ENCODE results near the gene OMP. TPM values are rescaled to one million over a fixed set of nuclear protein-coding genes. Genes with fewer than 3 reads are reported as not detected.
"Not testable (repeated sequence)": the region's sequence is repeated elsewhere in the genome, so short reads cannot be mapped to it uniquely, and the experiment has no call there.

OMP gene
- total RNA-seq, 6 donors from 2014 or later, result 0.77 to 5.2 TPM; not detected in 4

DNA sequence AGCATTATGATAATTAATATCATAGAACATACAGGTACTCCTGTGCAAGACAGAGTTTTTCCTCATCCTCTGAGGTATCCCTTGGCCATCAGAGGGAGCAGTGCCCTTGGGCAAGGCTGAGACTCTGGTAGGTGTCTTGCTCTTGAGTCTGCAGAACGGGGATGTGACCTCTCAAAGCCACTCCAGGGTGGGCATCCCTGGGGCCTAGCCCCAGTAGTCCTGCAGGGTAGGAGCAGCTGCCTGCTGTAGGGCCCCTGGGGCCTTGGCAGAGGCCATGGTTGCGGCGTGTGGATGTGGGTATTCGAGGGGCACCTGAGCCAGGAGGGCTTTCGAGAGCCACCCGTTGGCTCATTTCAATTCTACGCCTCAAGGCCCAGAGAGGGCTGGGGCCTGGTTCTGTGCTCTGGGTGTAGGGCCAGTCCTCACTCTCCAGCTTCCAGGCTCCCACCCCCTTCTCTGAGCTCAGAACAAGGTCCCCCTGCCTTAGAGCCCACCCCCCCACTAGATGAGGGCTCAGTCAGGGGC, 7.7 kb upstream of the OMP start:
- no peak overlapping the region for H3K27ac ChIP-seq
- H3K4me3 ChIP-seq, result no peak overlapping the region
- TF ChIP-seq POLR2AphosphoS5 (IDR thresholded peaks at IDR 0.05) (no peak), EP300 (IDR thresholded peaks at IDR 0.05) (no peak), POLR2A (IDR thresholded peaks at IDR 0.05) (no peak)
- TF ChIP-seq, protein P1, sequence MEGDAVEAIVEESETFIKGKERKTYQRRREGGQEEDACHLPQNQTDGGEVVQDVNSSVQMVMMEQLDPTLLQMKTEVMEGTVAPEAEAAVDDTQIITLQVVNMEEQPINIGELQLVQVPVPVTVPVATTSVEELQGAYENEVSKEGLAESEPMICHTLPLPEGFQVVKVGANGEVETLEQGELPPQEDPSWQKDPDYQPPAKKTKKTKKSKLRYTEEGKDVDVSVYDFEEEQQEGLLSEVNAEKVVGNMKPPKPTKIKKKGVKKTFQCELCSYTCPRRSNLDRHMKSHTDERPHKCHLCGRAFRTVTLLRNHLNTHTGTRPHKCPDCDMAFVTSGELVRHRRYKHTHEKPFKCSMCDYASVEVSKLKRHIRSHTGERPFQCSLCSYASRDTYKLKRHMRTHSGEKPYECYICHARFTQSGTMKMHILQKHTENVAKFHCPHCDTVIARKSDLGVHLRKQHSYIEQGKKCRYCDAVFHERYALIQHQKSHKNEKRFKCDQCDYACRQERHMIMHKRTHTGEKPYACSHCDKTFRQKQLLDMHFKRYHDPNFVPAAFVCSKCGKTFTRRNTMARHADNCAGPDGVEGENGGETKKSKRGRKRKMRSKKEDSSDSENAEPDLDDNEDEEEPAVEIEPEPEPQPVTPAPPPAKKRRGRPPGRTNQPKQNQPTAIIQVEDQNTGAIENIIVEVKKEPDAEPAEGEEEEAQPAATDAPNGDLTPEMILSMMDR (IDR thresholded peaks at IDR 0.05), result no peak
- no peak for DNase-seq
- H3K27me3 ChIP-seq, result no peaks in the 10 kb centered on the region
- H3K4me1 ChIP-seq, result no peaks in the 10 kb centered on the region
- no peaks in the 10 kb centered on the region for H3K9me3 ChIP-seq
- ATAC-seq (ENCODE audit: low FRiP score in 2 of 2), result peak in 1 of 2 donors; percentile 2
- no peaks in the 10 kb centered on the region for H3K36me3 ChIP-seq
- 88 to 93% methylated on average over 5 to 7 of the region's 7 CpGs for WGBS, 2 donors

DNA sequence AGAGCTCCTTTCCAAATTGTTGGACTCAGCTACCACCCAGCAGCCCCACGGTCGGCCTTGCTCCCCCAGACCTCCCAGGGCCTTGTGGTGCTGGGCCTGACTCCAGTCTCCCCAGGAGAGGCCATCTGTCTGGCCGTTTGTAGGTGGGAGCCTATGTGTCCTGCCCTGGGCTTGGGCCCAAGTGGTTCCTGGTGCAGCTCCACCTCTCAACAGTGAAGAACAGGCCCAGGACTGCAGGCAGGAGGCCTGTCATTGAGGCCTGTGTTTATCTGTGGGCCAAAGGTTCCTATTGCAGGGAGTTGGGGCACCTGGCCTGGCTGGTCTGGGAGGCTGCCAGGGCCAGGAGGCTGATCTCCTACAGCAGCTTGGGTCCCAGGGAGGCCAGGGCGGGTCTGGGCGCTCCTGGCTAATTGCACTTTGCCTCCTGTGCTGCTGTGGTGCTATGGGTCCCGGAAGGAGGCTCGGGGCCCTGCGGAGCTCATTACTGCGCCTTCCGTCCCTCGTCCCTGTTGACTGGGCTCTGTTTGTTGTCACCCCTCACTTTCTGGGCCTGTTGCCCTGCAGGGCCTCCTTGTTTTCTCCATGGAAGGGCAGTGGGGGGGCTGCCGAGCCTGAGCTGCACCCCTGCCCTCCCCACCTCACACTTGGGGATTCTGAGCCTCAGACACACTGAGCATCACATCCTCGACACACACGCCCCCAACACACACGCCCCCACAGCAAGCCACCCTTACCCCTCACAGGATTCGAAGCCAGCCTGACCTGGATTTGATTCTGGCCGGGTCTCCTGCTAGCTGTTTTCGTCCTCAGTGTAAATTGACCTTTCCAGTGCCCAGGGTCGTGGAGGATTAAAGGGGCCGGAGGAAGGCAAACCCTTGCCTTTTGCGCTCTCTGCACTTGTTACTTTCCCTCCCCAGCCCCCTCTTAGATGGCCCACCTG, 6.8 kb upstream of the OMP start:
- TF ChIP-seq EP300 (IDR thresholded peaks at IDR 0.05), result no peak
- TF ChIP-seq, protein P1 (IDR thresholded peaks at IDR 0.05), result no peak
- no peak for TF ChIP-seq POLR2AphosphoS5 (IDR thresholded peaks at IDR 0.05)
- no peak for TF ChIP-seq POLR2A (IDR thresholded peaks at IDR 0.05)
- no peaks in the 10 kb centered on the region for H3K27me3 ChIP-seq
- no peaks in the 10 kb centered on the region for H3K4me1 ChIP-seq
- H3K9me3 ChIP-seq, result no peaks in the 10 kb centered on the region
- no peak overlapping the region for H3K4me3 ChIP-seq
- H3K36me3 ChIP-seq, result no peaks in the 10 kb centered on the region
- WGBS, 2 donors, result 82 to 91% methylated on average over 9 to 21 of the region's 21 CpGs
- DNase-seq (no peak), ATAC-seq (ENCODE audit: low FRiP score in 2 of 2) (peak in 1 of 2 donors; percentile 5)
- H3K27ac ChIP-seq, result no peak overlapping the region

DNA sequence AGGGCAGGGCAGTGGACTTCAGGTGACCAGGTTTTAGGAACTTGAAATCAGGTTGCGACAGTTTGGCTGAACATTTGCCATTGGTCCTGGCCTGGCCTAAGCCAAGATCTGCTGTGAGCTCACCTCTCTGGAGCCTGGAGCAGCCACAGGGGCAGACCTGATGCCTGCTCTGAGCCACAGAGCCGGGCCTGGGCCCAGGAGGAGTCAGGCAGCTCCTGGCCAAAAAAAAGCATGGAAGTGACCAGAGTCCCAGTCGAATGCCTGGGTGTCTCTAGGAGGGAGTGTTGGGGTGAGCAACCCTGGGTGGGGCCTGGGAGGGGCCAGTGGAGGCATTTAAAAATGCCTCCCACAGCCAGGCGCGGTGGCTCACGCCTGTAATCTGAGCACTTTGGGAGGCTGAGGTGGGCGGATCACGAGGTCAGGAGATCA, 6.0 kb upstream of the OMP start:
- no peak for TF ChIP-seq POLR2AphosphoS5 (IDR thresholded peaks at IDR 0.05)
- TF ChIP-seq, protein P1 (IDR thresholded peaks at IDR 0.05), result no peak
- TF ChIP-seq EP300 (IDR thresholded peaks at IDR 0.05), result no peak
- no peak for TF ChIP-seq POLR2A (IDR thresholded peaks at IDR 0.05)
- H3K9me3 ChIP-seq, result no peaks in the 10 kb centered on the region
- DNase-seq (no peak), ATAC-seq (ENCODE audit: low FRiP score in 2 of 2) (no peak)
- no peak overlapping the region for H3K4me3 ChIP-seq
- no peaks in the 10 kb centered on the region for H3K4me1 ChIP-seq
- WGBS, 2 donors, result 93 to 100% methylated on average over 4 to 8 of the region's 8 CpGs
- H3K27me3 ChIP-seq, result no peaks in the 10 kb centered on the region
- no peak overlapping the region for H3K27ac ChIP-seq
- H3K36me3 ChIP-seq, result no peaks in the 10 kb centered on the region

DNA sequence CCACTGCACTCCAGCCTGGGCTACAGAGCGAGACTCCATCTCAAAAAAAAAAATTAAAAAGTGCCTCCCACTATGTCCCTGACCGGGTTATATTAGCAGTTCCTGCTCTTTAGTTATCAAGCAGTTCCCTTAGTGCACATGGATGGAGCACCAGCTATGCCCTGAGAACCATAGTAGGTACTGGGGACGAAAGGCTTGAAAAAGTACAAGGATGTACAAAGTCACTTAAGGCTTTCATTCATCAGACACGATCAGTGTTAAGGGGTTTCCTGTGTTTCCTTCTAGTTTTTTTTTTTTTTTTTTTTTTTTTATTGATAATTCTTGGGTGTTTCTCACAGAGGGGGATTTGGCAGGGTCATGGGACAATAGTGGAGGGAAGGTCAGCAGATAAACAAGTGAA, 5.5 kb upstream of the OMP start:
- H3K27me3 ChIP-seq; H3K27ac ChIP-seq; H3K36me3 ChIP-seq; H3K9me3 ChIP-seq; H3K4me3 ChIP-seq; H3K4me1 ChIP-seq; ATAC-seq (ENCODE audit: low FRiP score in 2 of 2); DNase-seq: not testable (repeated sequence)
- 73 to 78% methylated on average over 4 of the region's 4 CpGs for WGBS, 2 donors

DNA sequence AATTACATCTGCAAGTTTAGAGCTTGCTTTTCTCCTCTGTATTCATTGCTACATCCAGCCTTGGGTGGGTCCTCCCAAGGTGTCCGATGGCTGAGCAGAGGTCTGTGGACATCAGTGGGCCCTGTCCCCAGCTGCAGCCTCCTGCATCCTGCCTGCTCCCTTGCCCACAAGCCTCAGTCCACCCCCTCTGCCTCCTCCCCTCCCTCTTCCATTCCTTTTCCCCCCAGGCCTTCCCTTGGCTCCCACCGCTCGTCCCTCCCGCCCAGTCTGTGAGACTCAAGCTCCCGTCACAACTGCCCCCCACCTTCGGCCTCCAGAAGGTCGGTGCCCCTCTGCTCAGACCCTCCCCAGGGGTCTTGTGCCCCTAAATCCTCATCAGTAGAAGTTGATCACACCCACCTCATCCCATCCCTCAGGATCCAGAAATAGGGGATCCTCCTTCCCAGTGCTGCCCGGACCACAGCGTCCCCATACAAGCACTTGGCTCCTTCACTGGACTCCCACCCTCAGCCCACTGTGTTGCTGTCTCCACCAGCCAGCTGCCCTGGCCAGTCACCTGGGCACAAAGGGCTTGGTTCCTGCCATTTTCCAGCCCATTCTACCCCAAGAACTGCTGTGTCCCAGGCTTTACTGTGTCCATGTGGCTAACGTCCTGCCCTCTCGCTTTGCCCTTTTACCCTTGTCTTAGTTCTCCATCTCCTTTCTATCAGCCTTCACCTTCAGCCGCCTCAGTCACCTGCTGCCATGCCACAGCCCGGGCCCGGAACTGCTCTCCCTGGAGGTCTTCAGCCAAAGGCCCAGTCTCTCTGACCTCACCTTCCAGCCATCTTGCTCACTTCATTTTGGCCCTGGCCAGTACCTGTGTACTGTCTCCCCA, 2.2 kb upstream of the OMP start:
- WGBS, 2 donors, result 96 to 97% methylated on average over 14 of the region's 14 CpGs
- TF ChIP-seq POLR2AphosphoS5 (IDR thresholded peaks at IDR 0.05) (no peak), EP300 (IDR thresholded peaks at IDR 0.05) (no peak), POLR2A (IDR thresholded peaks at IDR 0.05) (no peak)
- TF ChIP-seq, protein P1 (IDR thresholded peaks at IDR 0.05), result no peak
- Histone ChIP-seq H3K4me1 (no peaks in the 10 kb centered on the region), H3K36me3 (no peaks in the 10 kb centered on the region), H3K4me3 (no peak overlapping the region), H3K27me3 (no peaks in the 10 kb centered on the region), H3K9me3 (no peaks in the 10 kb centered on the region), H3K27ac (no peak overlapping the region)
- ATAC-seq (ENCODE audit: low FRiP score in 2 of 2) (no peak), DNase-seq (no peak)
